ENCODE measurements around the gene POPDC2.

DNA sequence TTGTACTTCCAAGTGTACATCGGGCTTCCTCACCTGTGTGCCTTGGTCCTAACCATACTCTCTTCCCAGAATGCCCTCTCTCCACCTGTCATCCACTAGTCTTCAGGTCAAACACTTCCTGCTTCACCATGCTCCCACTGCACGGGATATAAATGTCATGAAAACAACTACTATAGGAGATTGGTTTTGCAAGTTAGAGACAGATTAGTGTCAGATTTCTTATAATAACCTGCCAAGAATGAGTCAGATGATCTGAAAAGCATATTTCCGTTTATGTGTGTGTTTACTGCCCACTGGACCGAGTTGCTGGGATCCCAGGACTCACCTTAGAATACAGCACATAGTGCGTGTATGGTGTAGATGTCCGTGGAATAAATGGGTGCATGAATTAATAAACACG, 41.3 kb downstream of the POPDC2 start:
- TF ChIP-seq, protein P1, sequence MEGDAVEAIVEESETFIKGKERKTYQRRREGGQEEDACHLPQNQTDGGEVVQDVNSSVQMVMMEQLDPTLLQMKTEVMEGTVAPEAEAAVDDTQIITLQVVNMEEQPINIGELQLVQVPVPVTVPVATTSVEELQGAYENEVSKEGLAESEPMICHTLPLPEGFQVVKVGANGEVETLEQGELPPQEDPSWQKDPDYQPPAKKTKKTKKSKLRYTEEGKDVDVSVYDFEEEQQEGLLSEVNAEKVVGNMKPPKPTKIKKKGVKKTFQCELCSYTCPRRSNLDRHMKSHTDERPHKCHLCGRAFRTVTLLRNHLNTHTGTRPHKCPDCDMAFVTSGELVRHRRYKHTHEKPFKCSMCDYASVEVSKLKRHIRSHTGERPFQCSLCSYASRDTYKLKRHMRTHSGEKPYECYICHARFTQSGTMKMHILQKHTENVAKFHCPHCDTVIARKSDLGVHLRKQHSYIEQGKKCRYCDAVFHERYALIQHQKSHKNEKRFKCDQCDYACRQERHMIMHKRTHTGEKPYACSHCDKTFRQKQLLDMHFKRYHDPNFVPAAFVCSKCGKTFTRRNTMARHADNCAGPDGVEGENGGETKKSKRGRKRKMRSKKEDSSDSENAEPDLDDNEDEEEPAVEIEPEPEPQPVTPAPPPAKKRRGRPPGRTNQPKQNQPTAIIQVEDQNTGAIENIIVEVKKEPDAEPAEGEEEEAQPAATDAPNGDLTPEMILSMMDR (IDR thresholded peaks at IDR 0.05): no peak
- no peak for TF ChIP-seq EZH2 (IDR thresholded peaks at IDR 0.05; ENCODE audit: borderline replicate concordance, insufficient read depth, low read depth, low read length, poor library complexity, severe bottlenecking)
